SHP77 treated with DMSO at 0.1 percent for 48 hours (cell line): ENCODE results near the gene SREBF2.
"Not testable (repeated sequence)": the region's sequence is repeated elsewhere in the genome, so short reads cannot be mapped to it uniquely, and the experiment has no call there.

Experiments
- DNase-seq: peaks from one replicate; lab custom pipeline; 2025; lab: John Stamatoyannopoulos, UW

The SREBF2 gene

DNA sequence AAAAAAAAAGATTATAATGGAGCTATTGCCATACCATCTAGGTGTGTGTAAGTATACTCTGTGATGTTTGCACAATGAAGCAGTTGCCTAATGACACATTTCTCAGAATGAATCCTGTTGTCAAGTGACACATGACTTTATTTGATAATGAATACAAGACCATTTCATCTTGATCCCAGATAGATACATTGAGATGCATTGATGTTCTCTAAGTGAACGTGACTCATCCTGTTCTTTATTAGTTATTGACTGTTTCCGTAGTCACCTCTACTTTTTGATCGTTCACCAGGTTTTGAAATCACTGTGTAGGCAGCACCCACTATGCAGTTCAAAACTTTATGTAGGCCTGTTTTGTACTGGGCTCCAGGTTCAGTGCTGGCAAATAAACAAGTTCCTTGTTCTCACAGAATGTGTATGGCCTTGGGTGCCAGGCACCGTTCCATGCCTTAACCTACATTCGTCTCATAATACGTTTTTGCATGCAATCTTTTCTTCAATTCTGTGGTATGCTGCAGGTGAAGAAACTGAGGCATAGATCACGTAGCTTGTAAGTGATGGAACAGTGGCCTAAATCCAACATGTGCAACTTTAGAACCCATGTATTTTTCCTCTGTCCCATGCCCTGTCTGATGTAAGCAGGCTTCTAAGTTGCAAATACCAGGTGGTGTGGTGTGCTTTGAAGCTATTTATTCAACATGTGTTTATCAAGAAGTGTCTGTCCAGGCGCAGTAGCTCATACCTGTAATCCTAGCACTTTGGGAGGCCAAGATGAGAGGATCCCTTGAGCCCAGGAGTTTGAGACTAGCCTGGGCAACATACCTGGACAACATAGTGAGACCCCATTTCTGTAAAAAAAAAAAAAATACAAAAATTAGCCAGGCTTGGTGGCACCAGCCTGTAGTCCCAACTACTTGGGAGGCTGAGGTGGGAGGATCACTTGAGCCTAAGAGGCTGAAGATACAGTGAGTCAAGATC lies 10.4 kb downstream of the SREBF2 start:
- no peak for DNase-seq

DNA sequence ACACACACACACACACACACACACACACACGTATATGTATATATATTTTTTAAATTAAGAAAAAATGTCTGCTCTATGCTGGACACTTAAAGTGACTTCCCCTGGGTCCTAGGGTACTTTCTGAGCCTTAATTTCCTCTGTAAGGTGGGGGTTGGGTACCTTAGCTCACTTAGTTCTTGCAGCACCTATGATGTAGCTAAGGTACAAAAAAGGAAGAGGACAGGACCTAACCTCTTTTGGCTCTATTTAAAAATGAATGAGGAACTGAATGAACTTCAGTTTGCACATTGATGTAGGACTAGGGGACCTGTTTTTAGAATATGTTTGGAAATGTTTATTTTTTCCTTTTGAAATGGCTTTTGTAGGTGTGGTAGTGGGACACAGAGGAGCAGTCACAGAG lies 11.1 kb downstream of the SREBF2 start:
- DNase-seq: no peak

DNA sequence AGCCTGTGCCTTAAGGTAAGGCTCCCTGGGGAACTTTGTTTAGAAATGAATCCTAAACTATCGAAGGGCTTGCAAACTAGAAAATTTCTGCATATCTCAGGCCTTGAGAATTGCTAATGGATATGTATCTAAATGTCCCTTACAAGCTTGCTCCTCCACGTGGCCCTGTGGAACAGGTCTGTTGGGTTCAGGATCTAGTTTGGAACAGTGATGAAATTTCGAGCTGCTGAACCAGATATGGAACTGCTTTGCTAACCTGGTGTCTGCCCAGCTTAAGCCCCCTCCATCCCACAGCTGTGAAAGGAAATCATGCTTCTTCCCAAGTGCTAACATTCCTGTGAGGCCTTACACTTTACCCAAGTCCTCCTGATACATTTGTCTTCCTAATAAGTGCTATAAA lies 11.6 kb downstream of the SREBF2 start:
- no peak for DNase-seq

DNA sequence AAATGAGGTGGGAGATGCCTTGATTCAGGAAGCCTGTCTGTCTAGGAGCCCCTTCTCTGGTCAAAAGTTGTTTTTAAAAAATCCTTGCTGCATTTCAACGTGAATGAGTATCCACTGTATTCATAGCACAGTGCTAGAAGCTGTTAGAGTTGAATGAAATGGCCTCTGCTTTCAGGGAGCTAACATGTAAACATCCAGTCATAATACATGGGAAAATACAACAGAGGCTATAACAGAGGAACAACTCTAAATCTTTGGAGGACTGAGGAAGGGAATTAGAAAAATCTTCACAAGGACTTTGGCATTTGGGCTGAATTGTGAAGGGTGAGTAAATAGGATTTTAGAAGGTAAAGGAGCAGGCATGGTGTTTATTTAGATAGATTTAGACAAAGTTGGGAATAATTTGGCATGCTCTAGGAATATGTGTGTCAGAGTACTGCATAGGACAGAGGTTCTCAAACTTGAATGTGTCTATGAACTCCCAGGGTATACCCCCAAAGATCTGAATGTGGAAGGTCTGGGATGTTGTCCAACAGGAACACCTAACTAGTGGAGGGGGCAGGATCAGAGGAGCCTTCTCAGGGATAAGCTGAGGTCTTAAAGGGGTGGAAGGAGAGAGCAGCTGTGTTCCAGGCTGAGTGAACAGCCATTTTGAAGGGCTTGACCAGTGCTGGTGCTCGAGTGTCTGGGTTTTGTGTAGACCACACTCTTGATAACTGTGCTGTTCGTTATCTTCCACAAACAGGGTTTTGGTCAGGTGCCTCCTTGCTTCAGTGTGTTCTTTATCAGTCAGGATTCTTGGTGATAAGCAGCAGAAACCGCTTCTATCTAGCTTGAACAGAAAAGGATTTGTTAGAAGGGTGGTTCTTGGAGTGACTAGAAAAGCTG lies 12.7 kb downstream of the SREBF2 start:
- no peak for DNase-seq

GRCh38 chr22:41846268-41846987 lies 13.5 kb downstream of the SREBF2 start:
- DNase-seq: no peak

- DNase-seq: no peak
Observed at GRCh38 chr22:41847300-41847699, 14.4 kb downstream of the SREBF2 start.

DNA sequence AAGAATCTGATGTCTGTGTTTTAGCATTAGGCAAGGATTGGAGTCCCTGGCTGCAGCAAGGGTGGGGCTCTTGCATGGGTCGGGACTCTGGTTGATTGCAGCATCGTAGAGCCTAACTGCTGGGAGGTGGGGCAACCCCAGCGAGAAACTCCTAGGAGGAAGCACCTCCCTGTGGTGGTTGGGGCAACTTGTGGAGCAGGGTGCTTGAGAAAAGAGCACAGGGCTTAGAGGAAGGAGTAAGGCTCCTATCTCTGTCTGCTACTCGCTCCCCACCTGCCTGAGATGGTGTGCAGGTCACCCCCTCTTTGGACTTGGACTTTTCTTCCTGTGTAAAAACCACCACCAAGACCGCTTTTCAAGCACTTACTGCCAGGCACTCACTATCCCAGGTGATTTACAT lies 15.6 kb downstream of the SREBF2 start:
- no peak for DNase-seq

GRCh38 chr22:41856469-41856868 lies 23.6 kb downstream of the SREBF2 start:
- no peak for DNase-seq

DNA sequence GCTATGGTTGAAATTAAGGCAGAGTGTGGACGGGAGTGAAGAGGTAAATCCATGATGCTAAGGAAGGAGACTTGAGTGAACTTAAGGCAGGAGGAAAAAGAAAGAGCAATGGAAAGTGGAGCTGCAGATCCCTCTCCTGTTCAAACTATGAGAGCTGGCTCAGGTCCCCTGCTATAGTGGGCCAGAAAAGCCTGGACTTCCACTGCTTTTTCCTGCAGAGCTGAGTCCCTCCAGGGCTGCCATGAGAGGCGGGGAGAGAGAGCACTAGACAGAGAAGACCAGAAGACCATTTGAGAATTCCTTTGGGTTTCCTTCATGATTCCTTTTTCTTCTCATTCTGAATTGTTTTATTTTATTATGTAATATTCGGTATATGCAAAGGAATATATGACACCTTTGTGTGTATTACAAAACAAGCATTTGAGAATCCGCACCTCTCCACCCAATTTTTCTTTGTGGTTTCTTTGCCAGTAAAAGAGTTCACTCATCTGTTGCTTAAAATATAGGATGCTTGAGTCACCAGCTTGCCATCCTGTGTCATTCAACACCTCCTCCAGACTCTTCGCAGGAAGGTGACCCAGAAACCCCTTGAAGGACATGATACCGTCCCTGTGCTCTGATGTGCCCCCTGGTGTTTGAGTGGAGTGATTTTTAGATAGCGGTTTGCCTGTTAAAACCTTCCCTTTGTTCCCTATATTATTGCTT lies 24.4 kb downstream of the SREBF2 start:
- peak; percentile 11 for DNase-seq

DNA sequence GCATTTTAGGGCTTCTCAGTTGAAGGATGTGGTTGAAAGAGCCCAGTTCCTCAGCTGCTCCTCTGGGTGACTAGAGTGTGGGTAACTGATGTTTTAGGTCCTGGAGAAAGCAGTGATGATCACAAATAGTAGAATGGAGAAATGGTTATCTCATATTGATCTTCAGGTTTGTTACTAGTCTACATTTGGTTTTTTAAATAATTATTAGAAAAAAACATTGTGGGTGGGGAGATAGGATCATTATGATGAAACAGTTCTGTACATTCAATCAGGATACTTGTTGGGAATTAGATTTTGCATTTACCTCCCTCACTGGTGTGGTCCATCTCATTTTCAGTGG lies 24.9 kb downstream of the SREBF2 start:
- no peak for DNase-seq

- DNase-seq: no peak
Observed at GRCh38 chr22:41862160-41862529, 29.2 kb downstream of the SREBF2 start.

- no peak for DNase-seq
Observed at GRCh38 chr22:41862530-41863266, 29.8 kb downstream of the SREBF2 start.

DNA sequence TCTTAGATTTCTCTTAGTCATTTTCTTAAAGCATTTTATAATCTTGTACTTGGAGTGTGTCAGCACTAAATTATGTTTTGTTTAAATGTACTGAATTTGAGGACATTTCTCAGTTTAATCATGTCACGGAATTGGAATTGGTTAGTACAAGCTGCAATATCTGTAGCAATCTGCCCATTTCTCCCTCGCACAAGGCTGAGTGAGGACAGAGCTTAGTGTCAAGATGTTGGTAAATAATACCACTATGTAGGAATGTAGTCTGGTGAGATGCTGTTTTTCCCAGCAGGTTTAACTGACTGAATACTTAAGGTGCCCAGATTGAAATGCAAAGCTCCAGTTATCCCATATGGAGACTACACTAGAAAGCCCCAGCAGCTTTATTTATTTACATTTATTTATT lies 30.6 kb downstream of the SREBF2 start:
- DNase-seq: no peak

DNA sequence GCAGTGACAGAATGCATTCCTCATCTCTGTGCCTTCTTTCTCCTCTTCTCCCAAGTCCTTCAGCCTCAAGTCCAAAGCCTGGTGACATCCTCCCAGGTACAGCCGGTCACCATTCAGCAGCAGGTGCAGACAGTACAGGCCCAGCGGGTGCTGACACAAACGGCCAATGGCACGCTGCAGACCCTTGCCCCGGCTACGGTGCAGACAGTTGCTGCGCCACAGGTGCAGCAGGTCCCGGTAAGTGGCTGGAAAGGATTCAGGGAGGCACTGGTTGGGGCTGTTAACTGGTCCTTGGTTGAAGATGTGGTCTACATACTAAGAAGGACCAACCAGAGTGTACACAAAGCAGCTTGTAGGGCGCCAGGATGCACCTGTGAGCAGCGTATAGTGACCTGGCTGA lies 35.7 kb downstream of the SREBF2 start:
- no peak for DNase-seq

- DNase-seq: not testable (repeated sequence)
Observed at GRCh38 chr22:41870081-41870480, 37.2 kb downstream of the SREBF2 start.

- no peak for DNase-seq
Observed at GRCh38 chr22:41870786-41871185, 37.9 kb downstream of the SREBF2 start.

GRCh38 chr22:41873391-41873790 lies 40.5 kb downstream of the SREBF2 start:
- no peak for DNase-seq

- DNase-seq: no peak
Observed at GRCh38 chr22:41874090-41874489, 41.2 kb downstream of the SREBF2 start.

DNA sequence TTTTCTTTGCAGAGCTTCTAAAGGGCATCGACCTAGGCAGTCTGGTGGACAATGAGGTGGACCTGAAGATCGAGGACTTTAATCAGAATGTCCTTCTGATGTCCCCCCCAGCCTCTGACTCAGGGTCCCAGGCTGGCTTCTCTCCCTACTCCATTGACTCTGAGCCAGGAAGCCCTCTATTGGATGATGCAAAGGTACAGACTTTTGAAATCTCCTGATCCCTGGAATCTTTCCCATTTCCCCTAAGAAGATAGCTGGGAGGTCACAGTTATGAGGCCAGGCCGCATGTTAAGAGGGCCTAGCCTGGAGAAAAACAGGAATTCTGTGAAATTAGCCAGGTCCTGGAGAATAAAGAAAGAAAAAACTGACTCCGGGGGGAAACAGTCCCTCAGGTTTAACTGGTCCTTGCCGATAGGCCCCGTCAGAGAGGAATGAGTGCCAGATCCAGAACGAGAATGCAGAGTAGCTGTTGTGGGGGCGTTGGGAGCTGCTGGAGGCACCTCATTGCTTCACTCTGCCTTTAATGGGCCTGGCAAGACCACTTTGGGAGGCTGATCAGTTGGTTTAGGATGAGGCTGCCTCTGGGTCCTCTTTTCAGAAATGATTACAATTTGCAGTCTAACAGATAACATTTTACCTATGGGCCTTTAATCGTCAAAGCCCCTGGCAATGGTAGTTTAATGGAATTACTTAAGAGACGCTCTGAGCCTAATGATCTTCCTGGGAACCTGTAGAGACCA lies 42.8 kb downstream of the SREBF2 start:
- DNase-seq: no peak

GRCh38 chr22:41876275-41876674 lies 43.4 kb downstream of the SREBF2 start:
- DNase-seq: no peak
